Peyer's patch (tissue), 4 donors: ENCODE data around the gene FOXJ1.

Experiments used
- CTCF ChIP-seq, 6 experiments: fragments of 450-650 bp in 4 of 6; fragments of 200-600 bp in 2 of 6; sonication (generic) in 1 of 6; IDR thresholded peaks; one replicate each; pipeline ENCODE4 v1.5.1; 2017 to 2019; ENCODE audit warnings: antibody characterized with exemption in 6 of 6, mild to moderate bottlenecking in 3 of 6, moderate library complexity in 1 of 6
- POLR2A ChIP-seq, 2 donors: fragments of 450-650 bp; IDR thresholded peaks; one replicate each; pipeline ENCODE4 v1.5.1; 2017; ENCODE audit warnings: antibody characterized with exemption in 2 of 2, mild to moderate bottlenecking in 2 of 2, moderate library complexity in 2 of 2

DNA sequence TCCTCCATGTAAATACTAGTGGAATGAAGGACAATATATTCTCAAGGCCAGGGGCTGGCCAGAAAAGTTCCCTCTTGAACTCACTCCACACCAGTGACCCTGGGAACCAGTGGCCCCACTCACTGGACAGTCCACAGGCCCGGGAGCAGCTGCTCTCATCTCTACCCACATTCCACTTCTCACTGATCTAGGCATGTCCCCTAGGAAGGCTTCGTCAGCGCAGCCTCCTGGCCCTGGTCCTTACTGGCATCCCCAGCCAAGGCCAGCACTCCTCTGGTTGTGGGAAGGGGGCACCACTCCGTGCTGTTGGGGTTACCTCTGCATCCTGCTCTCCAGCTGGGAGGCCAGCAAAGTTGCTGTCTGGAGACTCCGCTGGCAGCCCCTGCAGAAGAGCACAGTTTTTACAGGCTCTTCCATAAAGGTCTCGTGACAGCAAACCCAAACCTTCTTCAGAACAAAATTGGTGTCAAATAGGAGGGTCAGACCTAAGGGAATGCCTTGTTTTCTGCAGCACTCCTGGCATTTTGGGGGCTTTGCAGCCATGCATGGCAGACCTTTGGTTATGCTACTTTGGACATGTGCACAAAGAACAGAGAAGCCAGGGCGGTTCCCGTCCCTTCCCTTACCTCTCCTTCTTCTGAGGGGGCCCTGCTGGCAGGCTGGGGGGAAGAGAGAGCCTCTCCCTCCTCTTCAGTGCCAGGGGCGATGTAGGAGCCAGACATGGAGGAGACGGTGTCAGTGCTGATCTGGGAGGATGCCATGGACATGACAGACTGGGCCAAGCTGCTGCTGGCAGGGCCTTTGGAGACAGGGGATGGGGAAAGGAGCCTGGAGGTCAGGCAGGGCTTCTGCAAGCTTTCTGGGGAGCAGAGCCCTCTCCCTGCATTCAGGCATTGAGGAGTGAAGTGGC lies 14.1 kb upstream of the FOXJ1 start:
- TF ChIP-seq POLR2A (IDR thresholded peaks at IDR 0.05) (no peak), CTCF (IDR thresholded peaks at IDR 0.05) (no peak)
